Activated CD4-positive, alpha-beta T cell treated with anti-CD3 and anti-CD28 coated beads, Interleukin-2, amount 10 ng/mL, durations not matched to agents 24 days and 14 days (primary cell): ENCODE results near the gene SAMD4A. TPM values are rescaled to one million over a fixed set of nuclear protein-coding genes. Genes with fewer than 3 reads are reported as not detected.
"Not testable (repeated sequence)": the region's sequence is repeated elsewhere in the genome, so short reads cannot be mapped to it uniquely, and the experiment has no call there.

Experiments
- DNase-seq: peaks from one replicate; pipeline ENCODE4 v3.0.0; 2022
- H3K27ac Mint-ChIP-seq: one replicate; pipeline ENCODE4 v1.8.0; 2022; ENCODE audit warnings: mild to moderate bottlenecking, mixed read lengths
- H3K27me3 Mint-ChIP-seq: one replicate; pipeline ENCODE4 v1.8.0; 2022; ENCODE audit warnings: mixed read lengths
- H3K36me3 Mint-ChIP-seq: one replicate; pipeline ENCODE4 v1.8.0; 2022; ENCODE audit warnings: low read depth, mild to moderate bottlenecking, mixed read lengths
- H3K4me1 Mint-ChIP-seq: one replicate; pipeline ENCODE4 v1.8.0; 2021; ENCODE audit warnings: mixed read lengths
- H3K4me3 Mint-ChIP-seq: one replicate; pipeline ENCODE4 v1.8.0; 2022; ENCODE audit warnings: mild to moderate bottlenecking, moderate library complexity, mixed read lengths
- H3K9me3 Mint-ChIP-seq: one replicate; pipeline ENCODE4 v1.8.0; 2021; ENCODE audit warnings: mixed read lengths
- intact Hi-C: fragments of 100-400 bp; cut with micrococcal nuclease; formaldehyde crosslinking; loops from one replicate; pipeline ENCODE4 v1.15.1; 2023
- total RNA-seq: library from RNA; stranded (reverse); gene quantifications from 2 replicates; pipeline ENCODE4 v1.2.3, GENCODE V29; 2022

SAMD4A gene
- total RNA-seq, 1 donor from 2014 or later: 4.6 TPM

- no peaks in the 10 kb centered on the region for H3K9me3 Mint-ChIP-seq
Measured at GRCh38 chr14:54730156-54730961, 163.4 kb downstream of the SAMD4A start.

DNA sequence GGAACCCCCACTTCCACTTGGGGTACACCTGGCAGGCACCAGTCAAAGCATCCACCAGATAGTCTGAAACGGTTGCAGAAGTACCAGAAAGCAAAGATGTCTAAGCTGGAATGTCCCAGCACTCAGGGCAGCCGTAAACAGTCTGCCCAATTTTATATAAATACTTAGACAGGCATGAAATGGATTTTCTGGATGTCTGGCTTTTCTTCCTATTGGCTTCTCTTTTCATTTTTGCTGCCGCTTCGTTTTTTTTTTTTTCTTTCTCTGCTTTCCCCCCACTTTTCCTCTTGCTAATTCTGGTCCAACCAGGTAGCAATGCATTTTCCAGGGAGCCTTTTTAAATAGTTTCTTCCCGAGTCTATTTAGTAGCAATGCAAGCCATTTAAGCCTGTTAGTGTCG is 168.0 kb downstream of the SAMD4A start:
- Mint-ChIP-seq H3K4me1 (peaks cover 54% of the 10 kb centered on the region), H3K27me3 (peaks cover 8% of the 10 kb centered on the region), H3K27ac (no peak overlapping the region), H3K36me3 (no peaks in the 10 kb centered on the region), H3K9me3 (no peaks in the 10 kb centered on the region), H3K4me3 (no peak overlapping the region)
- no peak for DNase-seq
- intact Hi-C loops: loop anchor here (5.0 kb wide), 2 partner anchors 48 to 63 kb away; no protein-coding TSS in a partner anchor

More at GRCh38 chr14:54730156-54730961, 163.4 kb downstream of the SAMD4A start:
- Mint-ChIP-seq H3K4me1 (peaks cover 40% of the 10 kb centered on the region), H3K27me3 (peaks cover 28% of the 10 kb centered on the region), H3K27ac (peak overlapping the region; percentile 88), H3K4me3 (peak overlapping the region; percentile 70), H3K36me3 (no peaks in the 10 kb centered on the region)
- intact Hi-C loops: loop anchor here (1.0 to 5.0 kb wide), 7 partner anchors 12 to 172 kb away; partner anchors contain the start of gene GCH1
- peak; percentile 84 for DNase-seq

DNA sequence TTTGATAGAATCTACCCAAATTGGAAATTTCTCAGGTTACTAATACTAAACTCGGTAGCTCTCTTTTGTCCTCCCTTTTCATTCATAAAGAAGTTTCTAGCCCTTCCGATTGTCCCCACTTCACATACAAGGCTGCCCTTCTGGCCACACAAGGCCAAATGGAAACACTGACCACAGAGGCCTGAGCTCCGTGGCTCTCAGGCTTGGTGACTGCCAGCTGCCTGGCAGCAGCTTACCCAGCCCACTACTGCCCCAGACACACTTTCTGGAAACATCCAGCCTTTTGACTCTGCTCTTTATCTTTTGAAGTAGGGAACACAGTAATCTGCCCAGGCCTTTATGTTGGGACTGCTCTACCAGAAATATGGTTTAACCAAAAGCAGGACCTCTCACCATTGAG is 168.5 kb downstream of the SAMD4A start:
- DNase-seq: no peak
- H3K4me3 Mint-ChIP-seq: no peak overlapping the region
- no peaks in the 10 kb centered on the region for H3K36me3 Mint-ChIP-seq
- H3K27ac Mint-ChIP-seq: no peak overlapping the region
- H3K27me3 Mint-ChIP-seq: peaks cover 8% of the 10 kb centered on the region
- peaks cover 50% of the 10 kb centered on the region for H3K4me1 Mint-ChIP-seq
- intact Hi-C loops: no loop called here
- H3K9me3 Mint-ChIP-seq: peaks cover under 1% of the 10 kb centered on the region

DNA sequence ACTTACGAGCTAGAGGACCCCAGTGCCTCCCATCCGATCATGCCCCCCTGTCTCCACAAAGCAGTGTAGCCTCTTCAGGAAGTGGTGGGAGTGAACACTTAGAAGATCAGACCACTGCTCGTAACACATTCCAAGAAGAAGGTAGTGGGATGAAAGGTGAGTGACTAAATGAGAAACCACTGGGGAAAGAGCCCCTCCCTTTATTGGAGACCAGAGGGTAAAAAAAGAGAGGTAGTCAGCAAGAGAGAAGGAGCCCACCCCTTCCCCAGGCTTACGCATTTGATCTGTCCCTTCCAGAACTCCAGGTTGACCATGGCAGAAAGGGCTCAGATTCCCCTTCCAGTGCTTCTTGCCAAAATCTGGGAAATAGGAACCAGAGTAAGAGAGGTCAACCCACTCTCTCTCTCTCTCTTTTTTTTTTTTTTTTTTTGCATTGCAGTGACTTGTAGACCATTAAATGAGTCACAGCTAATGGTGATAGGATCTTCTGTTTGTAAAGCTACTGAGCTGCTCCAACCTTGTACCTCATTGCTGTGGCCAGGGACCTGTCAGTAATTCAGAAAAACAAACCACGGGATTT is 170.3 kb downstream of the SAMD4A start:
- peaks cover 57% of the 10 kb centered on the region for H3K4me1 Mint-ChIP-seq
- intact Hi-C loops: loop anchor here (1.0 kb wide), 2 partner anchors 36 to 296 kb away; partner anchors contain the start of gene CNIH1
- DNase-seq: no peak
- H3K36me3 Mint-ChIP-seq: no peaks in the 10 kb centered on the region
- H3K27me3 Mint-ChIP-seq: peaks cover 5% of the 10 kb centered on the region
- H3K9me3 Mint-ChIP-seq: peaks cover 5% of the 10 kb centered on the region
- peak overlapping the region; percentile 63 for H3K4me3 Mint-ChIP-seq
- H3K27ac Mint-ChIP-seq: peak overlapping the region; percentile 76

DNA sequence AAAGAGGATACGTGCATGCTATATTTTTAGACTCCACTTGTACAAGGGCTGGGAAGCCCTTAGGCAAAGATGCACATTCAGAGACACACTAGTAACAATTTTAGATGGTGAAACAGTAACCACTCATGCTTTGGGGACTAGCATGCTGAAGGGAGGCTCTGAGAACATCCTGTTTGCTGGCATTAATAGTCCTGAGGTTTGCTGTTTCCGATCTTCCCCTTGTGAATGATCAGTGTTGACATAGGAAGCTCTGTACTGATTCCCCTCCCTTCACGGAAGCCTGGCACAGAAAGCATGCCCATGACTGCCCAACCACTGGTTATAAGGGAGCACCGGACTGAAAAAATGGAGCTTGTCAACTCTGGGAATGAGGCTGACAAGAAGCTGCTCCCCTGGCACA is 171.1 kb downstream of the SAMD4A start:
- Mint-ChIP-seq H3K4me3 (peak overlapping the region; percentile 63), H3K27ac (peak overlapping the region; percentile 76)
- intact Hi-C loops: no loop called here

DNA sequence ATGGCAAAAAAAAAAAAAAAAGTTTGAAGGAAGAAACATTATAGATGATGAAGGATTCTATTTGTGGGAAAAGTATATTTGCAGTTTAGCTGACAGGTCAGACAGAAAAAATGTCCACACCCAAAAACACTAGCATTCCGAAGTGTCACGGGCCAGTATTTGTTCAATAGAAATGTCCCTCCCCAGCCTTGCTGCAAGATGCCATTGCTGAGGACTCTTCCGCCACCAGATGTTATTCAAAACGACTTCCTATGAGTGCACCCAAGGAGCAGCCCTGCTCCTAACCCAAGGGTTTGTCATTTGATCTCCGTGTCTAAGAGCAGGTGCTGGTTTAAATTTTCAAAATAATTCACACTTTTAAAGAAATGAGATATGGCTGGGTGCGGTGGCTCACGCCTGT is 172.6 kb downstream of the SAMD4A start:
- peaks cover 2% of the 10 kb centered on the region for H3K27me3 Mint-ChIP-seq
- no peak overlapping the region for H3K4me3 Mint-ChIP-seq
- no peak overlapping the region for H3K27ac Mint-ChIP-seq
- peaks cover 64% of the 10 kb centered on the region for H3K4me1 Mint-ChIP-seq
- H3K9me3 Mint-ChIP-seq: peaks cover 5% of the 10 kb centered on the region
- H3K36me3 Mint-ChIP-seq: no peaks in the 10 kb centered on the region
- no peak for DNase-seq
- intact Hi-C loops: no loop called here

More for the DNA sequence above, 171.1 kb downstream of the SAMD4A start:
- no peaks in the 10 kb centered on the region for H3K36me3 Mint-ChIP-seq
- peaks cover 63% of the 10 kb centered on the region for H3K4me1 Mint-ChIP-seq
- DNase-seq: peak; percentile 64
- H3K27me3 Mint-ChIP-seq: peaks cover 2% of the 10 kb centered on the region
- peaks cover 5% of the 10 kb centered on the region for H3K9me3 Mint-ChIP-seq

DNA sequence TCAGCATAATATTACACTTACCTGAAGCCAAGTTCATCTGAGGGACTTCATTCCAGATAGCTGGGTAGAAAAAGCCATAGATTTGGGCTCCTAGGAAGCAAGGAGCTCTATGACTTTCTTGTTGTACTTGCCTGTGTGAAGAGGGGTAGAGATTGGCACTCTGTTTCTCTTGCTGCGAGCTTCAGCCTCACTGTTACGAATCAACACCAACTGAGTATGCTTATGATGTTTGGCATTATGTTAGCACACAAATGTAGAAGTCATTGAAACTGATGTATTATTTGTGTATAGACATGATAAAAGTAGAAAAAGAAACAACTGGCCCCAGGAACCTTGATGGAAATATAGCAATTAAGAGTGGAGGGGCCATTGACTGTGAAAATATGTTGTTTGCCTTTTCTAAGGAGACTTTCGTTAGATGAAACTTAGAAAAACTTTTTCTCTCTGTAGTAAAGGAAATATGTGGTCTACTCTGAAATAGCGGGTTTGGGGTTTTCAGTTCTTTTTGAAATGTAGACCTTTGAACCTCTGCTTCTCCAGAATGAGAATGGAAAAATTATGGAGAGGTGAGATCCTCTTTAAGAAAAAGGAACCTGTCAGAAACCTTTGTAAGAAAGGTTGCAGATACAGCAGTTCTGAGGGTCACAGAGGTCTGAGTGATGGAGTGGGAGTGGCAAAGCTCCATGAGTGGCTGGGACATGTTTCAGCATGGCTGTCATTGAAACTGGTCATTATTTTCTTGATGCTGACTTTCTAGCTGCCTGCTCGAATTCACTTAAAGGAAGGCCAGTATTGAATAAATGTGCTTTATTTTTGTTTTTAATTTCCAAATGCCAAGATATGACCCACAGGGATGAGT is 175.8 kb downstream of the SAMD4A start:
- DNase-seq: no peak
- Mint-ChIP-seq H3K4me1 (peaks cover 49% of the 10 kb centered on the region), H3K9me3 (peaks cover 5% of the 10 kb centered on the region), H3K27ac (peak overlapping the region; percentile 71), H3K4me3 (peak overlapping the region; percentile 48), H3K27me3 (peaks cover 8% of the 10 kb centered on the region), H3K36me3 (no peaks in the 10 kb centered on the region)
- intact Hi-C loops: loop anchor here (1.0 kb wide), 1 partner anchor 12 kb away; no protein-coding TSS in a partner anchor

GRCh38 chr14:54743382-54743781 is 176.5 kb downstream of the SAMD4A start:
- no peak for DNase-seq
- no peaks in the 10 kb centered on the region for H3K36me3 Mint-ChIP-seq
- peaks cover 8% of the 10 kb centered on the region for H3K27me3 Mint-ChIP-seq
- intact Hi-C loops: no loop called here
- H3K4me3 Mint-ChIP-seq: no peak overlapping the region
- peak overlapping the region; percentile 71 for H3K27ac Mint-ChIP-seq
- peaks cover 5% of the 10 kb centered on the region for H3K9me3 Mint-ChIP-seq
- peaks cover 43% of the 10 kb centered on the region for H3K4me1 Mint-ChIP-seq

- no peaks in the 10 kb centered on the region for H3K36me3 Mint-ChIP-seq
- H3K4me1 Mint-ChIP-seq: peaks cover 31% of the 10 kb centered on the region
- H3K9me3 Mint-ChIP-seq: no peaks in the 10 kb centered on the region
- intact Hi-C loops: no loop called here
- DNase-seq: no peak
- no peak overlapping the region for H3K27ac Mint-ChIP-seq
- H3K4me3 Mint-ChIP-seq: no peak overlapping the region
- peaks cover 10% of the 10 kb centered on the region for H3K27me3 Mint-ChIP-seq
Measured at GRCh38 chr14:54746019-54746418, 179.1 kb downstream of the SAMD4A start.

DNA sequence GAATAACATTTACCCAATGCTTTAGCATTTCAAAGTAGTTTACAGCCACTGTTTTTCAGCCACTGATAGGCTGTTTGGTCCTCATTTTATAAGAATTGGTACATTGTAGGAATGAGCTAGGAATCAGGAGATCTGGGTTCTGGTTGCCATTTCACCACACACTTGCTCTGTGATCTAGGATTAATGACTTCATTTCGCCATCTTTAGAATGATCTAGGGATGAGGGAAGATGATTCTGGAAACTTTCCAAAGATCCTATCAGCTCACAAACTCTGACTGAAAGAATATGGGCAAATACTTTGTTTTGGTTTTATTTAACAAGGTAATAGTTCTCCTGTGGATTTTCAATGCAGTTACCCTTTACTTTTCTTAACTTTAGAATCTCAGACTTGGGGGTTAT is 180.7 kb downstream of the SAMD4A start:
- Mint-ChIP-seq H3K4me3 (no peak overlapping the region), H3K27ac (no peak overlapping the region), H3K9me3 (no peaks in the 10 kb centered on the region), H3K27me3 (peaks cover 11% of the 10 kb centered on the region), H3K36me3 (no peaks in the 10 kb centered on the region), H3K4me1 (peaks cover 16% of the 10 kb centered on the region)
- intact Hi-C loops: no loop called here
- DNase-seq: no peak

DNA sequence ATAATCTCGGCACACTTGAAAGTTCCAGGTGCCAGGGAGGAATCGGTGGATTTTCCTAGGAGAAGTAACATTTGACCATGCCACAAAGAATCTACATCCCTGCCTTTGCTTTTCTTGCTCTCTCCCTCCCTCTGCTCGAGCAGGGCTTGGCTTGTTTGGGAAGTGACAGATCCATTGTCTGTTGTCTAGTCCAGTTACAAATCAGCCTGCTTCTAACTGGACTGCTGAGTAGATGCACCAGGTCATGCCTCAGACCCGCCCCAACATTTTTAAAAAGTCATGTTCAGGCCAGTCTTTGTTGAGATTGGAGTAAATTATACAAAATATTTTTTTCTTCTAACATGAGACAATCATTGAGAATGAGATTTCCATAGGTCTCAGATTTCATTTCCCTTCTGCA is 182.3 kb downstream of the SAMD4A start:
- no peaks in the 10 kb centered on the region for H3K9me3 Mint-ChIP-seq
- intact Hi-C loops: no loop called here
- H3K4me1 Mint-ChIP-seq: peaks cover 3% of the 10 kb centered on the region
- no peak overlapping the region for H3K4me3 Mint-ChIP-seq
- H3K36me3 Mint-ChIP-seq: no peaks in the 10 kb centered on the region
- H3K27ac Mint-ChIP-seq: no peak overlapping the region
- no peak for DNase-seq
- H3K27me3 Mint-ChIP-seq: peaks cover 14% of the 10 kb centered on the region

DNA sequence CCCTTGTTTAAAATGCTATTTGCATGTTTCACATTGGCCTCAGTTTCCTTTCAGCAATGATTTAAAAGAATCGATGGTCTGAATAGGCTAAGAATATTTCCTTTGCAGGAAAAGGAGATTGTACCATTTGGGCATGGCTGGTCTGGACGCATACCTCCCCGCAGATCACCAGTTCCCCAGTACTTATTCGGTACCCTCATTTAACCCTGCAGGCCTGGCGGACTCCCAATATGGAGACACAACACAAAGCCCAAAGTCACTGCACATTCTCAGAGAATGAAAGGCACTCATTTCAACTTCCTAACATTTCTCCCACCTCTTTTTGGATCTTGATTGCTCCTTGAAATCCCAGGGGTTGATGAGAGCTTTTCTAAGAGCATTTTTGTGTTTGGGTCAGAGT is 182.8 kb downstream of the SAMD4A start:
- H3K27me3 Mint-ChIP-seq: peaks cover 13% of the 10 kb centered on the region
- H3K27ac Mint-ChIP-seq: no peak overlapping the region
- intact Hi-C loops: no loop called here
- H3K9me3 Mint-ChIP-seq: peaks cover under 1% of the 10 kb centered on the region
- H3K4me1 Mint-ChIP-seq: peaks cover 3% of the 10 kb centered on the region
- H3K4me3 Mint-ChIP-seq: no peak overlapping the region
- no peak for DNase-seq
- H3K36me3 Mint-ChIP-seq: no peaks in the 10 kb centered on the region

DNA sequence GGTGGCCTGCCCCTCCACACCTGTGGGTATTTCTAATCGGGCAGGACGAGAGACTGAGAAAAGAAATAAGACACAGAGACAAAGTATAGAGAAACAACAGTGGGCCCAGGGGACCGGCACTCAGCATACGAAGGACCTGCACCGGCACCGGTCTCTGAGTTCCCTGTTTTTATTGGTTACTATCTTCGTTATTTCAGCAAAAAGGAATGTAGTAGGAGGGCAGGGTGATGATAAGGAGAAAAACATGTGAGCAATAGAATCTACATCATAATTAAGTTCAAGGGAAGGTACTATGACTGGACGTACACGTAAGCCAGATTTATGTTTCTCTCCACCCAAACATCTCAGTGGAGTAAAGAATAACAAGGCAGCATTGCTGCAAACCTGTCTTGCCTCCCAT is 185.7 kb downstream of the SAMD4A start:
- DNase-seq, H3K9me3 Mint-ChIP-seq, H3K27ac Mint-ChIP-seq, H3K4me3 Mint-ChIP-seq, H3K36me3 Mint-ChIP-seq, intact Hi-C loops: not testable (repeated sequence)
- peaks cover 14% of the 10 kb centered on the region for H3K4me1 Mint-ChIP-seq
- peaks cover 15% of the 10 kb centered on the region for H3K27me3 Mint-ChIP-seq
